ENCODE data around the gene ADGRD1.

ADGRD1 gene

GRCh38 chr12:130981911-130982310 is 28.2 kb downstream of the ADGRD1 start:
- no peak overlapping the region for H3K4me3 ChIP-seq (replicated peaks; ENCODE audit: low read depth, low read length)
- DNase-seq (ENCODE audit: low read depth) = no peak
- TF ChIP-seq CTCF (IDR thresholded peaks at IDR 0.05; ENCODE audit: low read length, missing control alignments) = no peak

- TF ChIP-seq CTCF (IDR thresholded peaks at IDR 0.05; ENCODE audit: low read length, missing control alignments) = no peak
- no peak overlapping the region for H3K4me3 ChIP-seq (replicated peaks; ENCODE audit: low read depth, low read length)
- DNase-seq (ENCODE audit: low read depth) = no peak
Measured at GRCh38 chr12:130982565-130983225, 29.0 kb downstream of the ADGRD1 start.

- TF ChIP-seq CTCF (IDR thresholded peaks at IDR 0.05; ENCODE audit: low read length, missing control alignments) = no peak
- no peak overlapping the region for H3K4me3 ChIP-seq (replicated peaks; ENCODE audit: low read depth, low read length)
- DNase-seq (ENCODE audit: low read depth) = no peak
Measured at GRCh38 chr12:130983328-130984017, 29.8 kb downstream of the ADGRD1 start.

- TF ChIP-seq CTCF (IDR thresholded peaks at IDR 0.05; ENCODE audit: low read length, missing control alignments) = no peak
- H3K4me3 ChIP-seq (replicated peaks; ENCODE audit: low read depth, low read length) = no peak overlapping the region
- DNase-seq (ENCODE audit: low read depth) = no peak
Measured at GRCh38 chr12:130984183-130985058, 30.7 kb downstream of the ADGRD1 start.

- TF ChIP-seq CTCF (IDR thresholded peaks at IDR 0.05; ENCODE audit: low read length, missing control alignments) = no peak
- no peak overlapping the region for H3K4me3 ChIP-seq (replicated peaks; ENCODE audit: low read depth, low read length)
- no peak for DNase-seq (ENCODE audit: low read depth)
Measured at GRCh38 chr12:130987151-130987931, 33.6 kb downstream of the ADGRD1 start.

- no peak for TF ChIP-seq CTCF (IDR thresholded peaks at IDR 0.05; ENCODE audit: low read length, missing control alignments)
- DNase-seq (ENCODE audit: low read depth) = no peak
- no peak overlapping the region for H3K4me3 ChIP-seq (replicated peaks; ENCODE audit: low read depth, low read length)
Measured at GRCh38 chr12:130988261-130988660, 34.6 kb downstream of the ADGRD1 start.

Measured in fibroblast of pulmonary artery (primary cell).